HG02840 (cell line): Measurements from ENCODE around the gene TMX3.

Source experiments
- ATAC-seq: cut with Tn5 transposase; IDR thresholded peaks from one replicate; pipeline ENCODE4 v1.9.1; 2021; ENCODE audit warnings: mild to moderate bottlenecking, moderate library complexity, moderate number of reproducible peaks; ENCODE audit not compliant: unreplicated experiment, low FRiP score

TMX3 gene, protein sequence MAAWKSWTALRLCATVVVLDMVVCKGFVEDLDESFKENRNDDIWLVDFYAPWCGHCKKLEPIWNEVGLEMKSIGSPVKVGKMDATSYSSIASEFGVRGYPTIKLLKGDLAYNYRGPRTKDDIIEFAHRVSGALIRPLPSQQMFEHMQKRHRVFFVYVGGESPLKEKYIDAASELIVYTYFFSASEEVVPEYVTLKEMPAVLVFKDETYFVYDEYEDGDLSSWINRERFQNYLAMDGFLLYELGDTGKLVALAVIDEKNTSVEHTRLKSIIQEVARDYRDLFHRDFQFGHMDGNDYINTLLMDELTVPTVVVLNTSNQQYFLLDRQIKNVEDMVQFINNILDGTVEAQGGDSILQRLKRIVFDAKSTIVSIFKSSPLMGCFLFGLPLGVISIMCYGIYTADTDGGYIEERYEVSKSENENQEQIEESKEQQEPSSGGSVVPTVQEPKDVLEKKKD

GRCh38 chr18:68714712-68715496 lies at the start of gene TMX3:
Gene TMX3, minus strand, starts transcription at chr18:68715108. Its CDS starts 127 bp downstream, at chr18:68714981.
- peak; percentile 98 for ATAC-seq

GRCh38 chr18:68764016-68764415 lies 49.1 kb upstream of the TMX3 start:
- no peak for ATAC-seq

- ATAC-seq, result no peak
These were observed 48.2 kb upstream of the TMX3 start for GRCh38 chr18:68763083-68763482.

DNA sequence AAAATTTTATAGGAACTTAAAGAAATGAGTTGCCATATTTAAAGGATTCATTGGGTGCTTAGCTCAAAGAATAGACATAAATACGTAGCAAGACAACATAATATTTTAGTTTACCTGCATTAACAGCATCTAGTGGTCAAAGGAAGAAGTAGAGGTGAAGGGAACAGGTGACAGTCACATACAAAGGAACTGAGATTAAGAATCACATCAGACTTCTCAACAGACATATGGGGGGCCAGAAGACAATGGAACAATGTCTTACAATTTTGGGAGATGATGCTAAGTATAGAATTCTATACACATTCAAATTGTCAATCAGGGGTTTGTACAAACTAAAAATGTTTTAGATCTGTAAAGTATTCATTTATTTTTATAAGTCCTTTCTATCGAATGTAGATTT lies 44.4 kb upstream of the TMX3 start:
- no peak for ATAC-seq

- no peak for ATAC-seq
These were observed 42.2 kb upstream of the TMX3 start for GRCh38 chr18:68757126-68757525.

- ATAC-seq, result no peak
These were observed 27.3 kb upstream of the TMX3 start for GRCh38 chr18:68742206-68742605.

DNA sequence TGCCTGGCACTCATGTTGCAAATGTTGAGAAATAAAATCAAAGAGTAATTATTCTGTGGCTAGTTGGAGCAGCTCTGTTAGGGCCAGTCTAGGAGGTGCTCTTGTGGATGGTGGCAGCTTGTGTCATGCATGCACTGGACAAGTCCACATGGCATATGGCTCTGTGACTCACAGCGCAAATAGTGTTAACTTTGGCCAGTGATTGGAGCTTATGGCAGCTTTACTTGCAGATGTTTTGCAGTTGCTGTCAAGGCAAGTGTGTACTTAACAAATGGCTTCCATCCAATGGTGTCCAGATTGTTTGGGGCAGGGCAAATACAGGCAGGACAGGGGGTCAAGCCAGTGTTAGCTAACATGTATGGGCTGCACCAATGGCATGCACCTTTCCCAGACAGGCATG lies 26.1 kb upstream of the TMX3 start:
- no peak for ATAC-seq

- no peak for ATAC-seq
These were observed 24.6 kb upstream of the TMX3 start for GRCh38 chr18:68739462-68739861.

- no peak for ATAC-seq
These were observed 23.7 kb upstream of the TMX3 start for GRCh38 chr18:68738564-68738963.

- peak; percentile 75 for ATAC-seq
These were observed 20.8 kb upstream of the TMX3 start for GRCh38 chr18:68735483-68736343.

- no peak for ATAC-seq
These were observed 19.4 kb upstream of the TMX3 start for GRCh38 chr18:68734308-68734707.

- ATAC-seq, result no peak
These were observed 18.8 kb upstream of the TMX3 start for GRCh38 chr18:68733707-68734106.

- no peak for ATAC-seq
These were observed 13.3 kb upstream of the TMX3 start for GRCh38 chr18:68728081-68728700.

- ATAC-seq, result no peak
These were observed 12.6 kb upstream of the TMX3 start for GRCh38 chr18:68727506-68727905.

DNA sequence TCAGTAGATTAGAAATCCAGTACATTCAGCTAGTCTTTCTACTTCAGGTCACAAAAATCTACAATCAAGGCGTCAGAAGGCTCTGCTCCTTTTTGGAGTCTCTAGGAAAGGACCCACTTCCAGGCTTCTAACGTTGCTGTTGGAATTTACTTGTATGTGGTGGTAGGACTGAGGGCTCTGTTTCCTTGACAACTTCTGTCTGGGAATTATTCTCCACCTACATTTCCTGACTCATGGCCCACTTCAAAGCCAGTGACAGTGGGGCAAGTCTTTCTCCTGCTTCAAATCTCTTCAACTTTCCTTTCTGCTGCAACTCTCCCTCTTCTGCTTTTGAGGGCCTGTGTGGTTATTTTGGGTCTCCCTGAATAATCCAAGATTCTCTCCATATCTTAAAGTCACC lies 10.4 kb upstream of the TMX3 start:
- no peak for ATAC-seq

GRCh38 chr18:68724021-68724420 lies 9.1 kb upstream of the TMX3 start:
- ATAC-seq, result no peak

DNA sequence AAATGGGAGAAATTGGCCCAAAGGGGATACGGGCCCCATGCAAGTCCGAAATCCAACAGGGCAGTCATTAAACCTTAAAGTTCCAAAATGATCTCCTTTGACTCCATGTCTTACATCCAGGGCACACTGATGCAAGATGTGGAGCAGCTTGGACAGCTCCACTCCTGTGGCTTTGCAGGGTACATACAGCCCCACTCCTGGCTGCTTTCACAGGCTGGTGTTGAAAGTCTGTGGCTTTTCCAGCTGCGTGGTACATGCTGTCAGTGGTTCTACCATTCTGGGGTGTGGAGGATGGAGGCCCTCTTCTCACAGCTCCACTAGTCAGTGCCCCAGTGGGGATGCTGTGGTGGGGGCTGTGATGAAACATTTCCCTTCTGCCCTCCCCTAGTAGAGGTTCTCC lies 8.6 kb upstream of the TMX3 start:
- no peak for ATAC-seq

GRCh38 chr18:68722821-68723220 lies 7.9 kb upstream of the TMX3 start:
- ATAC-seq, result no peak

DNA sequence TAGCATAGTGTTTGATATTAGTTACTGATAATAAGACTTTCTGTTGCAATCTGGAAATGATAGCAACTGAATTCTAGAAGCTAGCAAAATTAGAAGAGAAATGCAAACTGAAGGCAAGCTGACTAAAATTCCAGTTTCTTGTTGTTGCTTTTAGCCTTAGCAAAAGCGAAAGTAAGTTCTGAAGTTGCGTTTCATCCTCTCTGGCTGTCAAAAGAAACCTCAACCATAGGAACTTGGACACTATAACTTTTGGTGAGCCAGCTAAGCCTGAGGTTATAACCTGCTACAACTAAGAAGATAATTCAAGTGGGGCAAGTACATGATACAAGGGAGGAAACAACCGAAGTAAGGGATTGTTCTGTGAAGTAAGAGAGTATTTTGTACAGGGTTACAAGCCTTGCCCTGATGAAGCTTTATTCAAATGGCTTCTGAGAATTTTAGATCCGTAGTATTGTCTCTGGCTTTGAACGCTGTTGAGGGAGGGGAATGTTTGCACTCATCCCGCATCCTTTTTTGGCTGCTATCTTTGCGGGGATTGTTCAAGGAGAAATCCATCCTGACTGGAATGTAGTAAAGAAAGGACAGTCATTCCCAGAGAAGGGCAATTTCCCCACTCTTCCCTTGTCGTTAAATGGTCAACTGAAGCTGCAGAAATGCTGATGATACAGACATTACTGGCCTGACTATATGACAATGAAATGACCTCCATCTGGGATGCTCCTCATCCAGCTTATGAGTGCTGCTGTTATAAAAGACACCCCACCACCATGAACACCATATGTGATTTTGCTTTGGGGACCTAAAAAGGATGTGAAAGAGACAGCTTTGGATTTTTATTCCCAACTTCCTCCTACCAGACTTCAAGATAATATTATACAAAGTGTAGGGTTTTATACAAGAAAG lies 7.0 kb upstream of the TMX3 start:
- peak; percentile 82 for ATAC-seq
